Measurements from ENCODE around the gene IDI1. TPM values are rescaled to one million over a fixed set of nuclear protein-coding genes. Genes with fewer than 3 reads are reported as not detected.

Gene IDI1
- total RNA-seq, 4 donors from 2014 or later = 30.7 to 87.5 (median 59.9) TPM

DNA sequence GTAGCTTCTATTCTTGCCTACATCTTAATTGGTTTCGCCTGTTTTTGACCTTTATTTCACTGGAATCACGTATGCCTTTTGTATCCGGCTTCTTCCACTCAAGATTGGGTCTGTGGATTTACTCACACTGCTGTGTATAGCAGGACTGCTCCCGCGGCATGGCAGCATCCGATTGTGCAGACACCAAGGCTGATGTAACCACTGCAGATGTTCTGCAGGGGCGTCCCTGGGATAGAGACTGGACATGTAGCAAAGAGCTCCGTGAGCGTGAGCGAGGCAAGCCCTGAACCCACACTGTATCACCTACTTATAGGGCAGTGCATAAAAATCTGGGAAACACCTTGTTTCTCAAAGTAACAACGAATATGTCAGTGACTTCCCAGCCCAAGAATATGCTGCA lies 11.8 kb downstream of the IDI1 start:
- no peak overlapping the region for H3K27ac ChIP-seq
- H3K36me3 ChIP-seq = peaks cover 0 to 47% (median 0%) of the 10 kb centered on the region in 3 donors
- no peak for DNase-seq
- H3K4me1 ChIP-seq = peaks cover 0 to 8% (median 0%) of the 10 kb centered on the region in 3 donors
- H3K9me3 ChIP-seq = no peaks in the 10 kb centered on the region
- no peak overlapping the region for H3K4me3 ChIP-seq
- WGBS, 2 donors = 90 to 91% methylated on average over 7 to 11 of the region's 11 CpGs
- intact Hi-C loops (cut with DNase I) = no loop called here
- TF ChIP-seq POLR2A (IDR thresholded peaks at IDR 0.05) = no peak
- TF ChIP-seq, protein P1, sequence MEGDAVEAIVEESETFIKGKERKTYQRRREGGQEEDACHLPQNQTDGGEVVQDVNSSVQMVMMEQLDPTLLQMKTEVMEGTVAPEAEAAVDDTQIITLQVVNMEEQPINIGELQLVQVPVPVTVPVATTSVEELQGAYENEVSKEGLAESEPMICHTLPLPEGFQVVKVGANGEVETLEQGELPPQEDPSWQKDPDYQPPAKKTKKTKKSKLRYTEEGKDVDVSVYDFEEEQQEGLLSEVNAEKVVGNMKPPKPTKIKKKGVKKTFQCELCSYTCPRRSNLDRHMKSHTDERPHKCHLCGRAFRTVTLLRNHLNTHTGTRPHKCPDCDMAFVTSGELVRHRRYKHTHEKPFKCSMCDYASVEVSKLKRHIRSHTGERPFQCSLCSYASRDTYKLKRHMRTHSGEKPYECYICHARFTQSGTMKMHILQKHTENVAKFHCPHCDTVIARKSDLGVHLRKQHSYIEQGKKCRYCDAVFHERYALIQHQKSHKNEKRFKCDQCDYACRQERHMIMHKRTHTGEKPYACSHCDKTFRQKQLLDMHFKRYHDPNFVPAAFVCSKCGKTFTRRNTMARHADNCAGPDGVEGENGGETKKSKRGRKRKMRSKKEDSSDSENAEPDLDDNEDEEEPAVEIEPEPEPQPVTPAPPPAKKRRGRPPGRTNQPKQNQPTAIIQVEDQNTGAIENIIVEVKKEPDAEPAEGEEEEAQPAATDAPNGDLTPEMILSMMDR (IDR thresholded peaks at IDR 0.05) = no peak
- no peaks in the 10 kb centered on the region for H3K27me3 ChIP-seq

DNA sequence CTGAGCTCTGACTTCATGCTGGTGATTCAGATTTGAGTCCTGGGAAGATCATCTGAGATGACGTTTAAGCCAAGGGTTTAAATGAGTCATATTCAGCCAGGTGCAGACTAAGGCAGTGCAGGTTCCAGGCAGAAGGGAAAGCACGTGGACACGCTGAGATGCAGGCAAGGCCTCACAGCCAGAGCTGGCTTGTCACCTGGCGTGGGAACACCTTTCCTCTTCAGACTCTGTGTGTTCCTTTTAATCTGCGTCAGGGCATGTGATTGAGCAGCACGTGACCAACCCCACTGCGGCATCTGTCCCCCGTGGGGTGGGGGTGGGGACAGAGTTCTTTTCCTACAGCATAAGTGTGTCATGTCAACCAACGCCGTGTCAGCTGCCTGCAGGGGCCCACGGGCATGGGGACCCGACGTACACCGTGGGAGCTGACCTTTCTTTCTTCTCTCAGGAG lies 12.6 kb downstream of the IDI1 start:
- peaks cover 0 to 40% (median 0%) of the 10 kb centered on the region in 3 donors for H3K36me3 ChIP-seq
- no peak for DNase-seq
- H3K4me3 ChIP-seq = no peak overlapping the region
- 34 to 52% methylated on average over 5 to 13 of the region's 14 CpGs for WGBS, 2 donors
- no peaks in the 10 kb centered on the region for H3K9me3 ChIP-seq
- no peaks in the 10 kb centered on the region for H3K27me3 ChIP-seq
- H3K4me1 ChIP-seq = peaks cover 0 to 8% (median 0%) of the 10 kb centered on the region in 3 donors
- TF ChIP-seq, protein P1 (IDR thresholded peaks at IDR 0.05) = no peak
- TF ChIP-seq POLR2A (IDR thresholded peaks at IDR 0.05) = no peak
- peak overlapping the region in 3 of 4 donors; percentile 28 to 47 (median 42) for H3K27ac ChIP-seq
- intact Hi-C loops (cut with DNase I) = no loop called here

DNA sequence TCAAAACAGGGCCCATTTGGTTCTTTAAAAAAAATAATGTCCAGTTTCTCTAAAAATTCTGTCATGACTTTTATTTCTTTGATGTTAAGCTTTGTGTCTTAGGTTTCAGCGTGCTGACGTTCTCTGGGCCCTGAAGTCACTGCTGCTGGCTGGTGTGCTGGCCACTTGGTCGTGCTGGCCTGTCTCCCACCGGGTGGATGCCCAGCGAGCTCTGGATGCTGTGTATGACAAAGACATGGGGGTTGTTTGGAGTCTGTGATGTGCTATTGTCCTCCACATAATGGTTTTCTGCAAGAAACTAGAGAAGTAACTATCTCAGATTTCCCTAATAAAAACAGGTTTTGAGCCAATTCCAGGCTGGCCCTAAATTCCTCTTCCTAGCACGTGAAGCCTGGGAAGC lies 13.7 kb downstream of the IDI1 start:
- H3K27me3 ChIP-seq = no peaks in the 10 kb centered on the region
- no peak overlapping the region for H3K27ac ChIP-seq
- H3K4me3 ChIP-seq = no peak overlapping the region
- no peaks in the 10 kb centered on the region for H3K9me3 ChIP-seq
- 88 to 93% methylated on average over 4 to 6 of the region's 6 CpGs for WGBS, 2 donors
- H3K4me1 ChIP-seq = peaks cover 0 to 8% (median 0%) of the 10 kb centered on the region in 3 donors
- peaks cover 0 to 29% (median 0%) of the 10 kb centered on the region in 3 donors for H3K36me3 ChIP-seq
- intact Hi-C loops (cut with DNase I) = no loop called here
- no peak for DNase-seq
- TF ChIP-seq POLR2A (IDR thresholded peaks at IDR 0.05) = no peak
- TF ChIP-seq, protein P1 (IDR thresholded peaks at IDR 0.05) = no peak

DNA sequence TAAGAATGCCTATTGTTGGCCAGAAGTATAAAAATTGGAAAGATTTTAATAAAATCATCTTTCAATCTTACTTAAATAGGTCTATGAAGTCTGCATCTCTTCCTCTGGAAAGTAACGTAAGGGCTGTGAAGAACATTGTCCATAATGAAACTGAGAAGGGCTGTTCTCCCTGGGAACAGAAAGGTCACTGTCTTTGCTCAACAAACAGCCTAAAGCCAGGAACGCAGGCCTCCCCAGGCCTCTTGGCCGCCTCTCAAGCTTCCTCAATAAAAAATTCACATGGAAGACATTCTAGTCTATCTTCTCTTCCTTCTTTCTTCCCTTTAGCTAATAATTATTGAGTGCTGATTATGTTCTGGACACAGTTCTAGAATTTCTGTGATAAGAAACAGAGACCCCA lies 14.2 kb downstream of the IDI1 start:
- Histone ChIP-seq H3K9me3 (no peaks in the 10 kb centered on the region), H3K4me3 (no peak overlapping the region), H3K27ac (no peak overlapping the region), H3K27me3 (no peaks in the 10 kb centered on the region), H3K4me1 (peaks cover 0 to 8% (median 0%) of the 10 kb centered on the region in 3 donors), H3K36me3 (peaks cover 0 to 24% (median 0%) of the 10 kb centered on the region in 3 donors)
- intact Hi-C loops (cut with DNase I) = no loop called here
- no peak for DNase-seq
- 88 to 90% methylated on average over 3 of the region's 3 CpGs for WGBS, 2 donors
- TF ChIP-seq POLR2A (IDR thresholded peaks at IDR 0.05) = no peak
- TF ChIP-seq, protein P1 (IDR thresholded peaks at IDR 0.05) = no peak

DNA sequence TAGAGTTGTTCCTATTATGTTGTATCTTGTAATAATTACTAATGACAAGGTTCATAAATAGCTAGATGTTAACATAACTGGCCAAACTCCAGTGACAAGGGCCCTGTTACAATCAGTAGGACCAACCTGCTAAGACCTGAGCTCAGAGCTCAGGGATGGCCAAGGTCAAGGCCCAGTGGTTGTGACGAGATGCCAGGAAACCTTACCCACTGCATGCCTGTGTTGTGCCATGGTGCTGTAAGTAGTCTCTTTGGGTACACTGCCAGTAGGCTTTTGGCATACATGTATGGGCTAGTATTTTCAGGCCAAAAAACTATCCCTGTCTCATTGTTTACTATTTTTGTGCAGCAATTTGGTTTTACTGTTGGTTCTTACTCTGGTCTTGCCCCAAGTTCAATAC lies 15.3 kb downstream of the IDI1 start:
- WGBS, 2 donors = 25 to 75% methylated on average over 1 of the region's 1 CpG
- Histone ChIP-seq H3K27me3 (no peaks in the 10 kb centered on the region), H3K27ac (no peak overlapping the region), H3K36me3 (peaks cover 0 to 13% (median 0%) of the 10 kb centered on the region in 3 donors), H3K4me3 (no peak overlapping the region), H3K9me3 (no peaks in the 10 kb centered on the region), H3K4me1 (peaks cover 0 to 8% (median 0%) of the 10 kb centered on the region in 3 donors)
- DNase-seq = no peak
- TF ChIP-seq, protein P1 (IDR thresholded peaks at IDR 0.05) = no peak
- TF ChIP-seq POLR2A (IDR thresholded peaks at IDR 0.05) = no peak
- intact Hi-C loops (cut with DNase I) = no loop called here
